Ureter (tissue), 1 donor: ENCODE results near the gene SLC5A2. TPM values are rescaled to one million over a fixed set of nuclear protein-coding genes. Genes with fewer than 3 reads are reported as not detected.
"Not testable (repeated sequence)": the region's sequence is repeated elsewhere in the genome, so short reads cannot be mapped to it uniquely, and the experiment has no call there.

Source experiments
- DNase-seq: peaks from one replicate; pipeline ENCODE4 v3.0.0-alpha.2; 2020; ENCODE audit warnings: low spot score
- total RNA-seq: library from RNA; stranded (reverse); gene quantifications from one replicate; pipeline ENCODE4 v1.2.4, GENCODE V29; 2023
- donor health status: DM: yes; HTN: yes; CAD: no.

The SLC5A2 gene
- total RNA-seq, 1 donor from 2014 or later, result not detected

- DNase-seq, result no peak
Measured at GRCh38 chr16:31475946-31476302, 7.0 kb upstream of the SLC5A2 start.

DNA sequence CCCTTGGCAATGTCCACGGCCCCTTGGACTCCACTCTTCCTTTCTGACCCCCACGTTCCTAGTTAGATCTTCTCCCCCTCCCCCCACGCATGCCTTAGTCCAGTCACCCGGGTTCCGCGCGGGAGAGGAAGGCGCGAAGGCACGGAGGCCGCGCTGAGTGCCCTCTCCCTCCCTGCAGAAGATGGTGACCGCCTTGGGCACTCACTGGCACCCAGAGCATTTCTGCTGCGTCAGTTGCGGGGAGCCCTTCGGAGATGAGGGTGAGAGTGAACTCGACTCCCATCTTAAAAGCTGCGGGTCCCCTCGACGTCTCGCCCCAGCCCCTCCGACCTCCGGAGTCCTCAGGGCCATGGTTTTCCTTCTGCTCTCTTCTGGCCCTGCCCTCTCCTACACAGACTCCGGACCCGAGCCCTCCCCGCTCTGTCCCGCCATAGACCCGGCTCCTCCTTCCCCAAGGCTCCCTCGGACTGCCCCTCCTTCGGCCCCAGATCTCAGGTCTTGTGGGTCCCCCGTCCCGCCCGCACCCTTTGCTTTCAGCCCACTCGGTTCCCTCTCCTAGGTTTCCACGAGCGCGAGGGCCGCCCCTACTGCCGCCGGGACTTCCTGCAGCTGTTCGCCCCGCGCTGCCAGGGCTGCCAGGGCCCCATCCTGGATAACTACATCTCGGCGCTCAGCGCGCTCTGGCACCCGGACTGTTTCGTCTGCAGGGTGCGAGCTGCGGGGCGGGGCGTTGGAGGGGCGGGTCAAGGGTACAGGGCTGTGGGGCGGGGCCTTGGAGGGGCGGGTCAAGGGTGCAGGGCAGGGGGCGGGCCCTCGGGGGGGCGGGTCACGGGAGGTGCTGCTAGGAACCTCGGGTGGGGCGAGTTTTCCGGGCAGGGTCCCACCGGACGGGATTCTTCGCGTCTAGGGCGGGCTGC, 6.4 kb upstream of the SLC5A2 start:
- DNase-seq, result no peak

DNA sequence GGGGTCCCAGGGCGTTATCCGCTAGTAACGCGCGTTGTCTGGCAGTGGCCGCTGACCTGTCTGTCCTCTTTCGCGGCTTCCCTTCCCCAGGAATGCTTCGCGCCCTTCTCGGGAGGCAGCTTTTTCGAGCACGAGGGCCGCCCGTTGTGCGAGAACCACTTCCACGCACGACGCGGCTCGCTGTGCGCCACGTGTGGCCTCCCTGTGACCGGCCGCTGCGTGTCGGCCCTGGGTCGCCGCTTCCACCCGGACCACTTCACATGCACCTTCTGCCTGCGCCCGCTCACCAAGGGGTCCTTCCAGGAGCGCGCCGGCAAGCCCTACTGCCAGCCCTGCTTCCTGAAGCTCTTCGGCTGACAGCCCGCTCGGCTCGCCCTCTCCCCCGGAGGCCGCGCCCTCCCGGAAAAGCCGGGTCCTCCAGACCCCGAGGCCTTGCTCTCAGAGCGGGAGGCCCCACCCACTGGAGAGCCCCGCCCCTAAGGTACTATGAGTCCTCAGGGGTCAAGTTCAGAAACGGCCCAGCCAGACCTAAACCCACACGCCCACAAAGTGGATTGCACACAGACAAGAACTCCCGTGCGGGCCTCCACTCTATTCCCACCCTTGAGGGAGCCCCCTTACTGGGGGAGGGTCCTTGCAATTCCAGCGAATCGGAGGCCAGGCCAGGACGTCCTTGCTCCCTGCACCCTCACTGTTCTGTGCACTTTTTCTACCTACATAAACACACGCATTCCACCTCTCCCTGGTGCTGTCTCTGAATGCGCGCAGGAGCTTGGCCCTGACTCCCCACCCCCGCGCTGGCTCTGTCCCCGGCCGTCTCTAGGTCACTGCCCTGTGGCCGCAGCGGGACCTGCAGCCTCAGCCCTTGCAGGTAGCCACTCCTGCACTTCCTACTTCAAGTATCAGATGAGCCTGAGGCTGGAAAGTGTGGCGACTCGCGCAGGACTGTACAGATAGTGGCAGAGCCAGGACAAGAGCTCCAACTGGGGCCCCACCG, 5.4 kb upstream of the SLC5A2 start:
- DNase-seq, result no peak

DNA sequence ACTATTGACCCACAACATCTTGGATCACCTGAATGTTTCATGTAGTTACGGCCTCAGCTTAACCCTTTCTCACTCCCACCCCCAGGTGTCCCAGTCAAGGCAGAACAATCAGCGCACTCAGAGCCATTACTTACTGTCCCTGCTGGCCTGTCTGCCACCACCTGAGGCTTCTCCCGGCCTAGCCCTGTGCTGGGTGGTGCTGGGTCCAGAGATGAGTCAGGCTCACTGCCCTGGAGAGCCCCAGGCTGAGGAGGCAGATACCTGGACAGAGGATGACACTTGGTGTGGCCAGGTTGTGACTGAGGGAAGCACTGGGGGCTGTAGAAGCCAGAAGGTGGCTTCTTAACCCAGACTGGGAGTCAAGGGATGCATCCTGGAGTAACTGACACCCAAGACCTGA, 4.0 kb upstream of the SLC5A2 start:
- DNase-seq, result no peak

GRCh38 chr16:31479751-31480150, 3.2 kb upstream of the SLC5A2 start:
- DNase-seq, result no peak

DNA sequence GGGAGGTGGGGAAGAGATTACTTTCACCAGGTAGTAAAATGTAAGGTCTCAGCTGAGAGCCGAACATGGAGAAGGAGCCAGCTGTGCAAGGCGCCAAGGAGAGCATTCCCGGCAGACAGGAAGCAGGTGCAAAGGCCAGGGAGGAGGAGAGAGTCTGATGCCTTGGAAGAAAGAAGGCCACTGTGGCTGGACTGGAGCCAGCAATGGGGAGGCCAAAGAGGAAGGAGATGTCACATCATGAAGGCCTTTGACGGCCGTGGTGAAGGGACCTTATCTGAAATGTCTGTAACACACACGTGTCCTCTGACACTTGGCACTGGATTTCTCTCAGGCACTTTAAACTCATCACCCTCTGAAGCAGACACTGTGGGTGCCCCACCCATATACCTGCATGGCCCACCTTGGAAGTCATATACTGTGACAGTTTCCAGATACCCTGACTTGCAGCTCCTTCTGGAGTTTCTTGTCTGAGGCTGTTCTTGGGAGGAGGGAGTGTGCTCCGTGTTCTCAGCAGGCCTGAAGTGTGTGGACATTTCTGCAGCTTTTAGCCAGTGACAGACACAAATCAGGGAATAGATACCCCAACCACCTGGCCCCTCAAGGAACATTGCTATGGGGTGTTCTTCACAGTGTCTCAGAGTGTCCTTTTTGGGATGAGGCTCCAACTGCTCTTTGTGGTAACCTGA, 1.9 kb upstream of the SLC5A2 start:
- no peak for DNase-seq

GRCh38 chr16:31484048-31484447, 1.1 kb downstream of the SLC5A2 start:
- not testable (repeated sequence) for DNase-seq

- no peak for DNase-seq
Measured at GRCh38 chr16:31484491-31485171, 1.7 kb downstream of the SLC5A2 start.

DNA sequence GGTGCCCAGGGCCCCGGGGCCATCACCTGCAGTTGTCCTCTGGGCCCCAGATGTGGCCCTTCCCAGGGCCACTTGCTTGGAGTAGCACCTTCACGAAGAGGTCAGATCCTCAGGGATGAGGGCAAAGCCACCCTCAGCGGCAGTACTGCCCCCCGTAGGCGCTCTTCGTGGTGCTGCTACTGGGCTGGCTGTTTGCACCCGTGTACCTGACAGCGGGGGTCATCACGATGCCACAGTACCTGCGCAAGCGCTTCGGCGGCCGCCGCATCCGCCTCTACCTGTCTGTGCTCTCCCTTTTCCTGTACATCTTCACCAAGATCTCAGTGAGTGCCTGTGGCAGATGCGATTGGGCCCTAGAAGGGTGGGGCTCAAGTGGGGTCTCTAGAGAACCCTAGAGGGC, 2.6 kb downstream of the SLC5A2 start:
- no peak for DNase-seq

GRCh38 chr16:31486045-31486444, 3.1 kb downstream of the SLC5A2 start:
- no peak for DNase-seq

DNA sequence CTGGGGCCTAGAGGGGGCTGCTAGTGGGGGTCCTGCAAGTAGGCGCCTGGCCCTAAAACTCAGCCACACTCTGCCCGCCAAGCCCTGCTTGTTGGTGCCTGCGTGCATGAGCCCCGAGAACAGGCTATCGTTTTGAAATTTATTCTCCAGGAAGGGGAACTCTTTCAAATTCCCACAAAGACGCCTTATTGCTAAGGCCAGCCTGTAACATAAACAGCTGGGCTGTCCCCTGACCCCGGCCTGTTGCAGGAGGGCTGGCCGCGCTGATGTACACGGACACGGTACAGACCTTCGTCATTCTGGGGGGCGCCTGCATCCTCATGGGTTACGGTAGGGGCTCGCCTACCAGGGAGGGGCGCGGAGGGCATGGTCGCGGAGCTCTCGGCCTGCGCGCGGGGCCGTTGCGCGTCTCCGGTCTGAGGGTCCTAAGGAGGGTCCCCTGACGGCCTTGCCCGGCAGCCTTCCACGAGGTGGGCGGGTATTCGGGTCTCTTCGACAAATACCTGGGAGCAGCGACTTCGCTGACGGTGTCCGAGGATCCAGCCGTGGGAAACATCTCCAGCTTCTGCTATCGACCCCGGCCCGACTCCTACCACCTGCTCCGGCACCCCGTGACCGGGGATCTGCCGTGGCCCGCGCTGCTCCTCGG, 4.3 kb downstream of the SLC5A2 start:
- DNase-seq, result no peak

DNA sequence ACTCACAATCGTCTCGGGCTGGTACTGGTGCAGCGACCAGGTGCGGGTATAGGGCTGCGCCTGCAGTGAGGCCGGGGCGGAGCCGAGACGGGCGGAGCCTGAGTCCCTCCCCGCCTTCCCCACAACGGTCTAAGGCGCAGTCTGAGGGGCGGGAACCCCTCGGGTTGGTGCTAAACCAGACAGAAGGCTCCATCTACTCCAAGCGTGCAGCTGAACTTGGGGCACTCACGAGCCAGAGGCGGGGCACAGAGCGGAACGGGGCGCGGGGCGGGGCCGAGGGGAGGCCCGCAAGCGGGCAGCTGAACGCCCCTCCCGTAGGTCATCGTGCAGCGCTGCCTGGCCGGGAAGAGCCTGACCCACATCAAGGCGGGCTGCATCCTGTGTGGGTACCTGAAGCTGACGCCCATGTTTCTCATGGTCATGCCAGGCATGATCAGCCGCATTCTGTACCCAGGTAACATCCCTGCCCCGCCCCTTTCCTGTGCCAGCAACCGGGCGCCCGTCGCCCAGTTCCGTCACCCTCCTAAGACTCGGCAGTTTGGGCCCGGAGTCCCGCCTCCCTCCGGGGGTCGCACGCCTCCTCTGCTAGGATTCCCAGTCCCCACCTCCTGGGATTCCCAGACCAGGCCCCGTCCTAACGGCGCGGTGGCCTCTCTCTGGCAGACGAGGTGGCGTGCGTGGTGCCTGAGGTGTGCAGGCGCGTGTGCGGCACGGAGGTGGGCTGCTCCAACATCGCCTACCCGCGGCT, 5.0 kb downstream of the SLC5A2 start:
- DNase-seq, result no peak

DNA sequence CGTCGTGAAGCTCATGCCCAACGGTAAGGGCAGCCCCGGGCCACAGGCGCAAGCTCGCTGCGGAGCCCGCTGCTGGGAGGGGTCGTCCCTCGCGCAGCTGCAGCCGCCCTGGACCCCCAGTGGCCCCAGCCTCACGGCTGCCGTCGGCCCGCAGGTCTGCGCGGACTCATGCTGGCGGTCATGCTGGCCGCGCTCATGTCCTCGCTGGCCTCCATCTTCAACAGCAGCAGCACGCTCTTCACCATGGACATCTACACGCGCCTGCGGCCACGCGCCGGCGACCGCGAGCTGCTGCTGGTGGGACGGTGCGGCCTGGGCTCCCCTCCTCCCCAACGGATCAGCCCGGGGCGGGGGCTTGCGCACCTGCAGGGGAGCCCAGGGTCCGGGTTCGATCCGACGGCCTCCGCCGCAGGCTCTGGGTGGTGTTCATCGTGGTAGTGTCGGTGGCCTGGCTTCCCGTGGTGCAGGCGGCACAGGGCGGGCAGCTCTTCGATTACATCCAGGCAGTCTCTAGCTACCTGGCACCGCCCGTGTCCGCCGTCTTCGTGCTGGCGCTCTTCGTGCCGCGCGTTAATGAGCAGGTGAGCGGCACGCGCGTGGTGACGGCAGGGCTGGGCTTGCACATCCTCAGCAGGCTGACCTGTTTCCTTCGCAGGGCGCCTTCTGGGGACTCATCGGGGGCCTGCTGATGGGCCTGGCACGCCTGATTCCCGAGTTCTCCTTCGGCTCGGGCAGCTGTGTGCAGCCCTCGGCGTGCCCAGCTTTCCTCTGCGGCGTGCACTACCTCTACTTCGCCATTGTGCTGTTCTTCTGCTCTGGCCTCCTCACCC, 5.8 kb downstream of the SLC5A2 start:
- DNase-seq, result no peak

DNA sequence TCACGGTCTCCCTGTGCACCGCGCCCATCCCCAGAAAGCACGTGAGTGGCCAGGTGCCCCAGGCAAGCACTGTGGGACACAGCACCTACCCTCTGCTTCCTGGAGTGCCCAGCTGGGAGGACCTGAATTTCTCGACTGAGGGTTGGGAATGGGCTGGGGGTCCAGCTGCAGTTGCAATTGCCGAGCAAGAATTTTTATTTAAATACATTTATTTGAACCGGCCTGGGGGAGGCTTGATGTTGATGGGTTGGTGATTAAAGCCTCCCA, 6.3 kb downstream of the SLC5A2 start:
- DNase-seq, result no peak

DNA sequence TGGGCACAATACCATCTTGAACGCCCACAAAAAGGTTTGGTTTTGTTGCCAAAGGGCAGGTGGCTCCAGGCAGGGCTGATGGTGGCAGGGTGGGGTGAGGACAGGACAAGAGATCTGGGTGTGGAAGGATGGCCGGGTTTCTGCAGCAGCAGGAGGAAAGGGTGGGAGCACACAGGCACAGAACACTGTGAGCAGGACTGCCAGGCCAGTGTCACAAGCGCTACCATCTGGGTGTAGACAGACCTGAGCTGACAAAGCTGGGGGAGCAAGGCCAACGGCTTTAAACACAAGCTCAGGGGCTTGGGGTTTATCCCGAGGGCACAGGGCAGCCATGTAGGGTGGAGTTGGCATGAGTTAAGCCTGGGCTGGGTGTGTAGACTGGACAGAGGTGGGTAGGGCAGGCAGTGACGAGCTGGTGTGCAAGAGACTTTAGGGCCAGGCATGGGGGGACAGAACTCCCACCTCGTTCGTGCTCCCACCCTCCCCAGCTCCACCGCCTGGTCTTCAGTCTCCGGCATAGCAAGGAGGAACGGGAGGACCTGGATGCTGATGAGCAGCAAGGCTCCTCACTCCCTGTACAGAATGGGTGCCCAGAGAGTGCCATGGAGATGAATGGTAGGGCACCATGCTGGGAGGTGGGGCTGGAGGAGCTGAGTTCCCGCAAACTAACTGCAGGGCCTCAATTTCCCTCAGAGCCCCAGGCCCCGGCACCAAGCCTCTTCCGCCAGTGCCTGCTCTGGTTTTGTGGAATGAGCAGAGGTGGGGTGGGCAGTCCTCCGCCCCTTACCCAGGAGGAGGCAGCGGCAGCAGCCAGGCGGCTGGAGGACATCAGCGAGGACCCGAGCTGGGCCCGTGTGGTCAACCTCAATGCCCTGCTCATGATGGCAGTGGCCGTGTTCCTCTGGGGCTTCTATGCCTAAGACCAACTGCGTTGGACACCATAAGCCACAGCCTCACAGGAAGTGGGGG, 7.0 kb downstream of the SLC5A2 start:
- DNase-seq, result no peak

DNA sequence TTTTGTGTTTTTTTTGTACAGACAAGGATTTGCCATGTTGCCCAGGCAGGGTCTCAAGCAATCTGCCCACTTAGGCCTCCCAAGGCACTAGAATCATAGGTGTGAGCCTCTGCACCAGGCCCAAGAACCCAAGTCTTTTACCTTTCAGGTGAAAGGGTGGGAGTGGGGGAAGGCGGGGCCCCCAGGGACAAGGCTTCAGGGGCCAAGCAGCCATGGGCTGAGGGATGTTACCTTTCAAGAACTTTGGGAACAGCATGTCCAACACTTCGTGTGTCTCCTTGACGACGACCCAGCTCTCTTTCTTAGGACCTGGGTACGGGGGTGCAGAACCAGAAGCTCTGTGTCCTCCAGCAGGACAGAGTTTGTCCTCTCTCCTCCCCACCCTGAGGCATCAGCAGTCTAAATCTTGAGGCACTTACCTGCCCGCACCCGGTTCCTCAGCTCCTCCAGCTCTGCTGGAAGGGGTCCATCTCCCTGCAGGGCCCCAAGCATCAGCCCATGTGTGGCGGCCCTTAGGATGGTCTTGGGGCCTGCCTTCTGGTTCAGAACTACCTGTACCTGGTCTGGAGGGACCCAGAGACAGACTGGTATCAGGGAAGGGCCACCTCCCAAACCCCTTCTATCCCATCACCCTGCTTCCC, 9.0 kb downstream of the SLC5A2 start:
- DNase-seq, result no peak

DNA sequence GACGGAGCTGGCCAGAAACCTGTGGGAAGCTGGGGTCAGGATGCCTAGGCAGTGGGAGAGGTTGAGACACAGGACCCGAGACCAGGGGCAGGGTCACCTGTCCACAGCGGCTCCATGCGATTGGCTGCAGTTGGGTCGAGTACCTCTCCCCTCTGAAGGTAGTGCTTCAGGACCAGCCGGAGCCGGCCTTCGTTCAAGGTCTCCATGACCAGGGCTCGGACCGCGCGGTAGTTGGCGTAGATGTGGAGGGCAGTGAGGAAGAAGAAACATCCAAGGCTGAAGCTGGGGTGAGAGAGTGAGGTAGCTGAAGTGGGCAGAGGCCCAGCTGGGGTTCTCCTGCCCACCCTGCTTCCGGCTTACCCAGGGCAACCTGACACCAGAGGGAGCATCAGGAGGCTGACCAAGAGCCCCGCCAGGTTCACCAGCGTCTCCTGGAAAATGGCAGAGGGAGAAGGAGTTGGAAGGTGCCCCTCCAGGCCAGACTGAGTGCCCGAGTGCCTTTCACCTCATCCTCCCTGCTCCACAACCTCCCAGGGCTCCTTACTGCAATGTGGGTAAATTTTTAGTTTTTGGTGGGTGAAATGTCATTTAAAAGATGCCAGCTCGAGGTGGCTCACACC, 10.7 kb downstream of the SLC5A2 start:
- DNase-seq, result no peak
